GM12874 (cell line): ENCODE data around the gene GET4.

ENCODE experiments used
- CTCF ChIP-seq: IDR thresholded peaks from 2 replicates; pipeline ENCODE4 v1.5.1; 2011; ENCODE audit warnings: low read depth, mild to moderate bottlenecking, control low read depth, low read length, moderate library complexity; ENCODE audit not compliant: insufficient read depth

The GET4 gene

DNA sequence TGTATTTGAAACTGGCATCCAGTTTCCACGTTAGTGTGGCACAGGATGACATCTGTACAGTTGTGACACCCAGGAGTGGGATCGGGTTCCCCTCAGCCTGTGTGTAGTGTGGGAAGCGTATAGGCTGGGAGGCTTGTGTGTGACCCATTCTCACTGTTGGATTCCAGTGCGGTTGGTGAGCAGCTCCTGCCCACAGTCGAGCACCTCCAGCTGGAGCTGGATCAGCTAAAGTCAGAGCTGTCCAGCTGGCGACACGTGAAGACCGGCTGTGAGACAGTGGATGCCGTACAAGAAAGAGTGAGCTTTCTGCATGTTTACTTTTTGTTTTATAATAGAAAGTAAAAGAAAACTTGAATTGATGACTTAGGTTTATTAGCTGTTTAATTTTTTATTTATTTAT lies 18.7 kb upstream of the GET4 start:
- no peak for TF ChIP-seq CTCF

GRCh38 chr7:859359-860030 lies 16.9 kb upstream of the GET4 start:
- TF ChIP-seq CTCF, result no peak

DNA sequence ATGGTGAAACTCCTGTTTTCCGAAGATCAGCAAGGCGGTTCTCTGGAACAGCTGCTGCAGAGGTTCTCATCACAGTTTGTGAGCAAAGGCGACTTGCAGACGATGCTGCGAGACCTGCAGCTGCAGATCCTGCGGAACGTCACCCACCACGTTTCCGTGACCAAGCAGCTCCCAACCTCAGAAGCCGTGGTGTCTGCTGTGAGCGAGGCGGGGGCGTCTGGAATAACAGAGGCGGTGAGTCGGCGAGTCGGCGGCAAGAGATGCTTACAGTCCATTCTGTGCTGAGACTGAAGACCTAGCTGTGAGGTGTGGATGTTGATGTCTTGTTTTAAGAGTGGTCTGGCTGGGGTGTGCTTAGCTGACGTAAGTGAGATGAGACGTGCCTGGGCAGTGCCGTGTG lies 16.2 kb upstream of the GET4 start:
- no peak for TF ChIP-seq CTCF

DNA sequence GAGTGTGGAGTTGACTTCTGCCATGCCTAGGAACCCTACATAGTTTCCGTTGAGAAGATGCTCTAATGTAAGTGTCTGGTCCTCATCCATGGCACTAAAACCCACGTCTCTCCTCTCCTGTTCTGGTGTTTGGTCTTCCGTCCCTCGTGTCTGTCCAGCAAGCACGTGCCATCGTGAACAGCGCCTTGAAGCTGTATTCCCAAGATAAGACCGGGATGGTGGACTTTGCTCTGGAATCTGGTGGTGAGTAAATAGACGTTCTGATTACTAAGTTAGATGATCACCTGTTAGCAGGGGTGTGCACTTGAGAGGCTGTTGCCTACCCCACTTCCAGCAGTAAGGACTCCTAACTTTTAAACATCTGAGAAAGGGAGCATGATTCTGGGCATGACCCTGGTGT lies 15.1 kb upstream of the GET4 start:
- TF ChIP-seq CTCF, result no peak

- no peak for TF ChIP-seq CTCF
Measured at GRCh38 chr7:862157-862556, 14.2 kb upstream of the GET4 start.

DNA sequence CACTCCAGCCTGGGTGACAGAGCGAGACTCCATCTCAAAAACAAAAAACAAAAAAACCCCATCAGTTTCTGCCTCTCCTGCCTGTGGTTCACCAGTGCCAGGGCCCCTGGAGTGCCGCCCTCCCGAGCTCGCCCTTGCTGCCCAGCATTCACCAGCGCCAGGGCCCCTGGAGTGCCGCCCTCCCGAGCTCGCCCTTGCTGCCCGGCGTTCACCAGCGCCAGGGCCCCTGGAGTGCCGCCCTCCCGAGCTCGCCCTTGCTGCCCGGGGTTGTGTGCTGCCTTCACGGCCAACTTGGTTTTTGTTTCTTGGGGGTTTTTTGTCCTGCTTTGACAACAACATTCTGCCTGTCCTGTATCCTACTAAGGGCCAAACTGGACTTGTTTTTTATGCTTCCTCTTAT lies 13.2 kb upstream of the GET4 start:
- TF ChIP-seq CTCF, result no peak

GRCh38 chr7:865921-866320 lies 10.4 kb upstream of the GET4 start:
- no peak for TF ChIP-seq CTCF
